Progenitor cell of endocrine pancreas (in vitro differentiated cells): Measurements from ENCODE around the gene GOLGA7B. TPM values are rescaled to one million over a fixed set of nuclear protein-coding genes. Genes with fewer than 3 reads are reported as not detected.

Experiments
- DNase-seq: peaks from one replicate; pipeline ENCODE4 v3.0.0; 2021; ENCODE audit warnings: low spot score; ENCODE audit not compliant: unreplicated experiment
- H3K27ac Mint-ChIP-seq: 2 replicates; pipeline ENCODE4 v1.8.0; 2021; ENCODE audit warnings: mild to moderate bottlenecking, moderate library complexity, mixed read lengths
- H3K27me3 Mint-ChIP-seq: 2 replicates; pipeline ENCODE4 v1.8.0; 2021; ENCODE audit warnings: mixed read lengths
- H3K36me3 Mint-ChIP-seq: 2 replicates; pipeline ENCODE4 v1.8.0; 2022; ENCODE audit warnings: mixed read lengths; ENCODE audit not compliant: insufficient read depth
- H3K4me1 Mint-ChIP-seq: 2 replicates; pipeline ENCODE4 v1.8.0; 2021; ENCODE audit warnings: low read depth, mixed read lengths
- H3K4me3 Mint-ChIP-seq: 2 replicates; pipeline ENCODE4 v1.8.0; 2021; ENCODE audit warnings: low read depth, mild to moderate bottlenecking, moderate library complexity, mixed read lengths
- H3K9me3 Mint-ChIP-seq: 2 replicates; pipeline ENCODE4 v1.8.0; 2021; ENCODE audit warnings: low read depth, mixed read lengths
- CTCF ChIP-seq: fragments of 200-600 bp; sonication (generic); IDR thresholded peaks from one replicate; pipeline ENCODE4 v1.5.0; 2021; ENCODE audit warnings: antibody characterized with exemption, mild to moderate bottlenecking; ENCODE audit not compliant: unreplicated experiment
- total RNA-seq: library from RNA; stranded (reverse); gene quantifications from 2 replicates; pipeline ENCODE4 v1.2.1, GENCODE V29; 2021

The GOLGA7B gene
- total RNA-seq, 1 donor from 2014 or later, result 1.4 TPM

DNA sequence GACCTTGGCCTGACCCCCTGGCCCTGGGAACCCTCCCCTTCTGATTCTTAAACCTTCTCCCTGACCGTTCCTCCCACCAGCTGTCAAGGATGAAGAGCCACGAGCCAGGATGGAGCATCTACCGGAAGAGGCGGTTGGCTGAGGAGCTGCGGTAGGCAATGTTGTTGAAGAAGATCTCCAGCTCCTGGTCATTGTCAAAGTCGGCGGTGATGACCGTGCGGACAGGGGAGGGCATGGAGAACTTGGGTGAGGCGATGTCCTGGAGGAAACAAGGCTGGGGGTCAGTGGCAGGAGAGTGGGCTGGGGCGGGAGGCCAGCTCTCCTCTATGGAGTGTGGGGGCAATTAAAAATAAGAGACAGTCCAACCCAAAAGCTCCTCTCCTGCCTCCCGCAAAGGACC, 51.7 kb downstream of the GOLGA7B start:
- Mint-ChIP-seq H3K9me3 (no peaks in the 10 kb centered on the region), H3K4me3 (no peak overlapping the region), H3K27me3 (peaks cover 23% of the 10 kb centered on the region), H3K4me1 (no peaks in the 10 kb centered on the region), H3K27ac (peak overlapping the region; percentile 74), H3K36me3 (no peaks in the 10 kb centered on the region)
- no peak for DNase-seq
- TF ChIP-seq CTCF, result no peak

DNA sequence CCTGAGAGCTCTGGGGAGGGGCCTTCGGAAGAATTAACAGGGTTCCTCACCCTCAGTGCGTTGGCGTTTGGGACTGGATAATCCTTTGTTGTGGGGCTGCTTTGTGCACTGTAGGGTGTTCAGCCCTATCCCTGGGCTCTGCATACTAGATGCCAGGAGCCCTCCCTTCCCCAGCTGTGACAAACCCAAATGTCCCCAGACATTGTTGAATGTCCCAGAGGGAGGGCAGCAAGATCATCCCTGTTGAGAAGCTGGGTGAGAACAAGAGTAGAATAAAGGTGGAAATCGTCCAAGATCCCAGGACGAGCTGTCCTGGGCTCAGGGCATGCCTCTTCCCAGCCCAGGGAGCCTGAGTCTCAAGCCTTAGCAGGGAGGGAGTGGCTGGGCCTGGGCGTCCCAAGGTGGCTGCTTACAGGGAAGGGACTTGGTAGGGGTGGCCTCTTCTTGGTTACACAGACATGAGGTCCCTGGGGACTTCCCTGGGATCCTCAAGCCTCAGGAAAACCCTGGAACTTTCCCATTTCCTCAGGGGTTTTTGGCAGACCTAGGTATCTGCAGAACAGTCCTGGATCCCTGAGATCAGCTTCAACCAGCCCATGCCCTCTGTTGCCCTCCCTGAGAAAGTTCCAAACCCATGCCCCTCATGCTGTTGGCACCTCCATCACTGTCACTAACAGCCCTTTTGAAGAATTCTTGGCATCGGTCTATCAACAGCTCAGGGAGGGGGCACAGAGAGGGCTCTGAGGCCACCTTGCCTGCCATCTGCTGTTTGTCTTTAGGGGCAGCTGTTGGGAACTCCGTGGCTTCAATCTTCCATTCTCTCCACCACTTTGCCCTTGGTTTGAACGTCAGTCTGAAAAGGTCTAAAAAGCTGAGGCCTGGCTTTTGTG, 53.7 kb downstream of the GOLGA7B start:
- Mint-ChIP-seq H3K27me3 (peaks cover 27% of the 10 kb centered on the region), H3K4me1 (no peaks in the 10 kb centered on the region), H3K36me3 (no peaks in the 10 kb centered on the region)

GRCh38 chr10:97904018-97904381, 54.4 kb downstream of the GOLGA7B start:
- no peak for DNase-seq
- TF ChIP-seq CTCF, result no peak
- H3K4me3 Mint-ChIP-seq, result no peak overlapping the region
- no peaks in the 10 kb centered on the region for H3K36me3 Mint-ChIP-seq
- H3K27me3 Mint-ChIP-seq, result peaks cover 27% of the 10 kb centered on the region
- no peaks in the 10 kb centered on the region for H3K4me1 Mint-ChIP-seq
- H3K27ac Mint-ChIP-seq, result no peak overlapping the region
- no peaks in the 10 kb centered on the region for H3K9me3 Mint-ChIP-seq

More for the DNA sequence above, 53.7 kb downstream of the GOLGA7B start:
- DNase-seq, result no peak
- no peak for TF ChIP-seq CTCF
- Mint-ChIP-seq H3K4me3 (no peak overlapping the region), H3K27ac (no peak overlapping the region), H3K9me3 (no peaks in the 10 kb centered on the region)

GRCh38 chr10:97904576-97904975, 54.9 kb downstream of the GOLGA7B start:
- H3K4me1 Mint-ChIP-seq, result no peaks in the 10 kb centered on the region
- TF ChIP-seq CTCF, result no peak
- H3K27me3 Mint-ChIP-seq, result peaks cover 26% of the 10 kb centered on the region
- no peaks in the 10 kb centered on the region for H3K36me3 Mint-ChIP-seq
- H3K4me3 Mint-ChIP-seq, result no peak overlapping the region
- H3K27ac Mint-ChIP-seq, result no peak overlapping the region
- no peaks in the 10 kb centered on the region for H3K9me3 Mint-ChIP-seq
- DNase-seq, result no peak

DNA sequence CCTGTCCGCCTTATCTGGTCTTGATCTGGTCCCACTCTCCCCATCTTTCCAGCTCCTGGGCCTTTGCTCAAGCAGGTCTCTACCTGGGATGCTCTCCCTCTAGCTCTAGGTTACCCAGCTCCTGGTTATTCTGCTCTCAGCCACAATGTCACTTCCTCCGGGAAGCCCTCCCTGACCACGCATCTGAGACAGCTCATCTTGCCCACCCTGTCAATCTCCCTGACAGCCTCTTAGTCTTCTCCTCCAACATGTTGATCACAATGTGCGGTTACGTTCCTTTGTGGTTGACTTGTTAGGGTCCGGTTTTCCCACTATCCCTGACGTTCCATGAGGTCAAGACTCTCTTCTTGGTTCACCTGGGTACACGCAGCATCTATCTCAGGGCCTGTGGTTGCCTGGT, 55.6 kb downstream of the GOLGA7B start:
- no peak for DNase-seq
- no peak overlapping the region for H3K4me3 Mint-ChIP-seq
- peaks cover 31% of the 10 kb centered on the region for H3K27me3 Mint-ChIP-seq
- H3K9me3 Mint-ChIP-seq, result no peaks in the 10 kb centered on the region
- no peaks in the 10 kb centered on the region for H3K36me3 Mint-ChIP-seq
- H3K4me1 Mint-ChIP-seq, result no peaks in the 10 kb centered on the region
- TF ChIP-seq CTCF, result no peak
- H3K27ac Mint-ChIP-seq, result no peak overlapping the region
